ENCODE results near the gene ATP6V1E1.

DNA sequence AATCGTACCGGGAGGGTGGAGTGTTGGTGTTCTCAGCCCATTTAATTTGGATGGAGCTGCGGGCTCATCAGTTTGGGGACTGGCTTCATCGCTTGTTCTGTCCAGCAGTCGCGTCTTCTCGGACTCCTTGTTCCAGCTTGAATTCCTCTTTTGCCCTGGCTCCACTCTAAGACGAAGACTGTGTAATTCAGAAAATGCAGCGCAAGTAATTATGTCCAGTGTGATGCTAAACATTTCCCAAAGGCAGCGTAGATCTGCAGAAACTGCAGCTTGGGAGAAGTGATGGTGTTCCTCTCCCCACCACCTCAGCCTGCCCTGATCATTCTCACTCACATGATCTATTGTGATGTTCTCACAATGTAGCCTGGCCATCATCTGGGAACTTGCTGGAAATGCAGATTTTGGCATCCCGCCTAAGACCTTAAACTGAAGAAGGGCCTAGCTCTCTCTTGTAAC is 64.6 kb downstream of the ATP6V1E1 start:
- TF ChIP-seq CTCF (IDR thresholded peaks at IDR 0.05) (no peak), POLR2A (IDR thresholded peaks at IDR 0.05) (no peak), EP300 (IDR thresholded peaks at IDR 0.05) (peak; percentile 62)

Measured in ovary (tissue), 3 donors.